Activated T-cell treated with anti-CD3 and anti-CD28 coated beads, Interleukin-2, amount 50 U/mL, for 24 hours (primary cell): ENCODE data around the gene STAC.

Experiments
- DNase-seq: peaks from one replicate; pipeline ENCODE4 v3.0.0-alpha.2; 2020
- H3K27ac Mint-ChIP-seq: 2 replicates; pipeline ENCODE4 v1.8.0; 2020; ENCODE audit warnings: mild to moderate bottlenecking, mixed read lengths
- H3K27me3 Mint-ChIP-seq: 2 replicates; pipeline ENCODE4 v1.8.0; 2020; ENCODE audit warnings: mixed read lengths
- H3K36me3 Mint-ChIP-seq: 2 replicates; pipeline ENCODE4 v1.8.0; 2020; ENCODE audit warnings: low read depth, mixed read lengths
- H3K4me1 Mint-ChIP-seq: 2 replicates; pipeline ENCODE4 v1.8.0; 2020; ENCODE audit warnings: low read depth, mixed read lengths
- H3K4me3 Mint-ChIP-seq: 2 replicates; pipeline ENCODE4 v1.8.0; 2020; ENCODE audit warnings: mild to moderate bottlenecking, moderate library complexity, mixed read lengths
- H3K9me3 Mint-ChIP-seq: 2 replicates; pipeline ENCODE4 v1.8.0; 2020; ENCODE audit warnings: mixed read lengths

STAC gene

DNA sequence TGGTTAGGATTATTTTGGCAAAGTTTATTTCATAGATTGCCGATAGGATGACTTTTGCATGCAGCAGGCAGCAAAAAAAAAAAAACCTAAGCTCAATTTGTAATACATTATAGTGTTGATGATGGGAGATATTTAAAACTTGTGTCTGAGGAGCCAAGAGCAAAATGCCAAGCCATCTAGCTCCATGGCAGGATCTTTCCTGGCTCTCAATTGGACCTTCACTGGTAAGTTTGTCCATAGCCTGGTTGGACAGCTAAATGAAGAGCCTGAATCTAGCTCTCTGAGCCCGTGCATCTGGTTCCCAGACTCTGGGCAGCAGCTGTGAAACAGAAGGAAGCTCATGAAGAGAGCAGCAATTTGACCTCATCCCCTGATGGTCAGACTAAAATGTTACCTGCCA lies 17.5 kb downstream of the STAC start:
- Mint-ChIP-seq H3K36me3 (no peaks in the 10 kb centered on the region), H3K4me1 (no peaks in the 10 kb centered on the region), H3K4me3 (no peak overlapping the region), H3K9me3 (no peaks in the 10 kb centered on the region), H3K27ac (no peak overlapping the region), H3K27me3 (no peaks in the 10 kb centered on the region)
- DNase-seq, result no peak

DNA sequence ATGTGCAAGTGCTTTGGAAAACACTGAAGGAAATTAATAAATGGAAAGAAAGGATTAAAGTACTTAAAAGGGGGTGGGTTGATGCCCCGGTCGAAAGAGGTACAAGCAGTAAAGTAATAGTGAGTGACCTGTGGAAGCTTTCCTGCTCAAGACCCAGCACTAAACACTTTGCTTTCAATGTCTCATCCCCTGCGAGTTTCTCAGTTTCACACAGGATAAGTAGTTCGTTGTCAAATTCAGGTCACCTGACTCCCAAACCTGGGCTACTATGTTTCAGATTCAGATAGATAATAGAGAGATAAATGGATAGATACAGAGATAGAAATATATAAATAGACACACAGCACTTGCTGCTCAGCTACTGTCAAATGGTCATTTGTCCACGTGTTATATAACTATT lies 19.6 kb downstream of the STAC start:
- no peaks in the 10 kb centered on the region for H3K4me1 Mint-ChIP-seq
- DNase-seq, result no peak
- no peak overlapping the region for H3K27ac Mint-ChIP-seq
- no peak overlapping the region for H3K4me3 Mint-ChIP-seq
- H3K9me3 Mint-ChIP-seq, result no peaks in the 10 kb centered on the region
- H3K27me3 Mint-ChIP-seq, result no peaks in the 10 kb centered on the region
- H3K36me3 Mint-ChIP-seq, result no peaks in the 10 kb centered on the region

DNA sequence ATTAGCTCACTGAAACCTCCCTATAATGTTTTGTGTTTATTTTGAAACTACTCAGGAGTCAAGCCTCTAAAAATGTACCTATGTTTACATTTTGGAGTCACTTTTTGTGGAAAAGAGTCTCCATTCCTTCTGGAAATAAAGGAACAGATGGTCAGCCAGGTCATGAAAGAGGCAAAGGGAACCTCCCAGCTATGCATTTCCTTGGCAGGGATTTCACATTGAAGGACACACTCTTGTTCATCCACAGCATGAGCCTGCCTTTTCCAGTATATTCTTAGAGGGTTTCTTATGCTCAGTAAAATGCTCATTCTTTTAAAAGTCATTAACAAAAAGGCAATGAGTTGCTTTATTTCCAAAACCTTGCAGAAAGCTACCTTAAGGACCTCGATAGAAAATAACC lies 20.8 kb downstream of the STAC start:
- no peaks in the 10 kb centered on the region for H3K36me3 Mint-ChIP-seq
- H3K9me3 Mint-ChIP-seq, result no peaks in the 10 kb centered on the region
- no peak for DNase-seq
- no peak overlapping the region for H3K4me3 Mint-ChIP-seq
- H3K27me3 Mint-ChIP-seq, result no peaks in the 10 kb centered on the region
- H3K27ac Mint-ChIP-seq, result no peak overlapping the region
- H3K4me1 Mint-ChIP-seq, result no peaks in the 10 kb centered on the region

DNA sequence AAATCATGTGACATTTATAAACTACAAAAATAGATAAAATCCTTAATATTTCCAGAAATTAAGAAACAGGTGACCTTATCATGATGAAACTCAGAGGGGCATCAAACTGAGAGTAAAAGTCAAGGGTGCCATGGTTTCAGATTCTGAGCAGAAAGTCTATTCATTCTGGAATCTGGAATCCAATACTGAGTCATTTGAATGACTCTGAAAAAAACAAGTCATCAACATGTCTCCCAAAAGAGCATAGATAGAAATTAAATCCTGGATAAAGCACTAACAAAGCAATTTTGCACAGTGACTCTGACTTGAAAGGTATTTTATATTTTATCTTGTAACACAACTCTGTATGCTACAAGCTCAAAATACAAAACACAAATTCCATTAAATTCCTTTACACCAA lies 23.4 kb downstream of the STAC start:
- Mint-ChIP-seq H3K27ac (no peak overlapping the region), H3K4me3 (no peak overlapping the region), H3K4me1 (no peaks in the 10 kb centered on the region), H3K36me3 (no peaks in the 10 kb centered on the region), H3K9me3 (no peaks in the 10 kb centered on the region), H3K27me3 (no peaks in the 10 kb centered on the region)
- no peak for DNase-seq

DNA sequence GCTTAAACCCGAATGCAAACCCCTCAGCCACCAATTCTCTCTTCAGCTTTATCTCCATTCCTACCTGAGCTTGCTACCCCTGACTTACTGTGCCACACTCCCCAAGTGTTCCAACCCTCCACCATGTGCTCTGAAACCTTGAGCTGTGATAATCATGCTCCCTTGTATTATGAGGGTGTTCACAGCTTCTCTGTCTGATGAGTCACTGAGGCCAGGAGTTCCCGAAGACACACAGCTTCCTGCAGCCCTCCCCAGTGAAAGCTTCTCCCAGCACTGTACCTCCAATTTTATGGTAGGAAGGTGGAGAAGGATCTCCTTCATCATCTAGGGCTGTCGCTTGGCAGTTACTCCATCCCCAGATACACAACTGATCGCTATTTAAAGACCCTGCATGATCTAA lies 24.9 kb downstream of the STAC start:
- Mint-ChIP-seq H3K27ac (no peak overlapping the region), H3K4me3 (no peak overlapping the region), H3K4me1 (no peaks in the 10 kb centered on the region), H3K9me3 (no peaks in the 10 kb centered on the region), H3K36me3 (no peaks in the 10 kb centered on the region), H3K27me3 (no peaks in the 10 kb centered on the region)
- no peak for DNase-seq

DNA sequence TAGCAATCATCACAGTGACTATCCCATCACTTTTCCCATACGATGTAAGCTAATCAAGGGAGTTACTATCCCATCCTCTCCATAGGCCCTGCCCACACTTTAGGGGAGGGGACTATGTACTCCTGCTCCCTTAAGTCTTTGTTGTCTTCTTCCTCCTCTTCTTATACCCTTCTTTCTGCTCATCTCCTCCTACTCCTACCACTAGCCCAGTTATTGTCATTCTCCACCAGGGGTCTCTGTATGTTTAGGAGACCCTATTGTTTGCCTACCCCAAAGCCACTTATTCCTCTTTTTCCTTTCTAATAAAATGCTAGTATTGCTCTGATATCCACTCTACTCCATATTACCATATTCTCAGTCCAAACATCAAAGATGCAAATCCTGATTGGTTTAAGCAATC lies 27.8 kb downstream of the STAC start:
- no peaks in the 10 kb centered on the region for H3K27me3 Mint-ChIP-seq
- DNase-seq, result no peak
- H3K36me3 Mint-ChIP-seq, result no peaks in the 10 kb centered on the region
- no peak overlapping the region for H3K27ac Mint-ChIP-seq
- H3K4me1 Mint-ChIP-seq, result no peaks in the 10 kb centered on the region
- no peak overlapping the region for H3K4me3 Mint-ChIP-seq
- H3K9me3 Mint-ChIP-seq, result no peaks in the 10 kb centered on the region

DNA sequence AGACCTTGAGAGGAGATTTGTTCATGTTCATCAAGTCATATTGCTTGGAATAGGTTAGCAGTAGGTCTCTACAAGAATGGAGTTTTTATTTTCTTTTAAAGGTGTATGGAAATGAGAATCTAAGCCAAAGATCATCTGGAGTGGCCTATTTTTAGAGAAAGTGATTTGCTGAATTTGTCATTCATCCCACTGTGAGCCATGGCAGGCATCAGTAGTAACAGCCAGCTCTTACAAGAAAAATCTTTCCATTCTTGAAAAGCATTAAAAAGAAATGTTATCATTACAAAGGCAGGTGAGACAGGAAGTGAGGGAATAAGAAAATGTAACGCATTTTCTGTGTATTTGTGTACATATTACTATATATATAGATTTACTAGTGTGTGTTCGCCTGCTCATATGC lies 29.6 kb downstream of the STAC start:
- H3K27ac Mint-ChIP-seq, result no peak overlapping the region
- H3K9me3 Mint-ChIP-seq, result no peaks in the 10 kb centered on the region
- no peaks in the 10 kb centered on the region for H3K36me3 Mint-ChIP-seq
- DNase-seq, result no peak
- no peaks in the 10 kb centered on the region for H3K4me1 Mint-ChIP-seq
- H3K4me3 Mint-ChIP-seq, result no peak overlapping the region
- H3K27me3 Mint-ChIP-seq, result no peaks in the 10 kb centered on the region

DNA sequence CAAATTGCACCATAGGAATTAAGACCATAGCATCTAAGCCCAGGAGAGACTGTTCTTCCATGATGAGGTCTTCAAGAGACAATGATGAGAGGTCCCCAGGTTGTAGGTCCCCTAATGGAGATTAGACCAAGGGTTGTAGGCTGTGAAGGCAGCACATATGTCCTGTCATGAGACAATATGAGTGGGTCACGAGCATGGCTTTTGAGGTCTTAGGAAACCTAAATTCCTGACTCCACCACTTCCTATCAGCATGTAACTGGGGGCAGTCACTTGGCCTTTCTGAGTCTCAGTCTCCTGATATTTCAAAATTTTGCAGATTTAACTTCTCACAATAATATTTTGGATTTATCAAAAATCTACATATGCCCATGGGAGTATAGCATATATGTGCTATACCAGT lies 31.3 kb downstream of the STAC start:
- DNase-seq, result no peak
- no peaks in the 10 kb centered on the region for H3K4me1 Mint-ChIP-seq
- no peak overlapping the region for H3K27ac Mint-ChIP-seq
- no peaks in the 10 kb centered on the region for H3K27me3 Mint-ChIP-seq
- no peaks in the 10 kb centered on the region for H3K36me3 Mint-ChIP-seq
- H3K4me3 Mint-ChIP-seq, result no peak overlapping the region
- peaks cover 2% of the 10 kb centered on the region for H3K9me3 Mint-ChIP-seq

DNA sequence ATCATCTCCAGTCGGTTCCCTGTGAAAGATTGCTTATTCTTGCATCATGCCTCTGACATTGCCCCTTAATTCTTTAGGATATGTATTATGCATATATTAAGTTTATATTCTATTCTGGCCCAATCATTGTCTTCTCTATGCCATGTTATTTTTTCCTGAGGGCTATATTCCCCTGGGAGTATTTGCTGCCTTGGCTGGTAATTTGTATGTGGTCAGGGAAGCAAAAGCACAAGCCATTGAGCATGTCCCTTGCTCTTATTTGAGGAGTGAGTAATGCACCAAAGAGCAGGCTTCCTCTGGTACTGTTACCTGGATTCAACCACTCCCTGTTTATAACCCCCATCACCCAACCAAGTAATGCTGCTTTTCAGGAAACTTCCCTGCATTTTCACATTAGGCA lies 36.3 kb downstream of the STAC start:
- Mint-ChIP-seq H3K27ac (no peak overlapping the region), H3K27me3 (no peaks in the 10 kb centered on the region), H3K36me3 (no peaks in the 10 kb centered on the region), H3K9me3 (peaks cover 2% of the 10 kb centered on the region), H3K4me3 (no peak overlapping the region), H3K4me1 (no peaks in the 10 kb centered on the region)
- DNase-seq, result no peak

DNA sequence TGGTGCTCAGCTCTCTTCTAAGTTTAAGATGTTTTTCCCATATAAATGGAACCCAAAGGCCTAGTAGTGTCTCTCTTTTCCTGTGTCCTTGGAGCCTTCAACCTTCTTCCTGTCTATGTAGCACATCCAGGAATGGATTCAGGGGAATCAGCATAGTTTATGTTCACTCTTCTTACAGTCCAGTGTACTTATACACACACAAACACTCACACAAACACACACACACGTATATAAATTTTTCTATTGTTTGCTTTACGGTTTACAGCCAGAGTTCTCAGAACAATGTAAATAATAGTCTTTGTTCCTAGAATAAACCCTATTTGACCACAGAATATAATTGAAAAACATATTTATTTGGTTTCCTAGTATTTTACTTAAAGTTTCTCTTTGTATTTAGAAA lies 36.9 kb downstream of the STAC start:
- no peaks in the 10 kb centered on the region for H3K27me3 Mint-ChIP-seq
- no peak overlapping the region for H3K4me3 Mint-ChIP-seq
- DNase-seq, result no peak
- no peaks in the 10 kb centered on the region for H3K4me1 Mint-ChIP-seq
- no peaks in the 10 kb centered on the region for H3K36me3 Mint-ChIP-seq
- H3K27ac Mint-ChIP-seq, result no peak overlapping the region
- peaks cover 2% of the 10 kb centered on the region for H3K9me3 Mint-ChIP-seq

DNA sequence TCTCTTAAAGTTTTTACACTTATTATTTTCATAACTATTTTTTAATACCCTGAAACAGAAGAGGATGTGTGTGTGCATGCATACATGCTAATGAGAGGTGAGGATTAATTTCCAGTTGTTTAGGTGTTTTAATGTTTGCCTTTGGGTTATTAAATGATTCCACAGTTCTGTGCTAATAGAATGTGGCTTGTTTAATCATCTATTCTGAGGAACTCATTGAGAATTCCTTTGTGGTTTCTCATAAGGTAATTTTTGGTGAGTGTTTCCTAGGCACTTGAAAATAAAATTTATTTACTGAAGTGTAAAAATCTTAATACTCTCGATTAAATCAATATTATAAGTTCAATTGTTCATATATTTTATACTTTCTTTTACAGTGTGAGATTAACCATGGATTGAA lies 38.0 kb downstream of the STAC start:
- H3K36me3 Mint-ChIP-seq, result no peaks in the 10 kb centered on the region
- no peak for DNase-seq
- no peaks in the 10 kb centered on the region for H3K27me3 Mint-ChIP-seq
- no peak overlapping the region for H3K4me3 Mint-ChIP-seq
- no peaks in the 10 kb centered on the region for H3K4me1 Mint-ChIP-seq
- H3K9me3 Mint-ChIP-seq, result peaks cover 2% of the 10 kb centered on the region
- no peak overlapping the region for H3K27ac Mint-ChIP-seq

DNA sequence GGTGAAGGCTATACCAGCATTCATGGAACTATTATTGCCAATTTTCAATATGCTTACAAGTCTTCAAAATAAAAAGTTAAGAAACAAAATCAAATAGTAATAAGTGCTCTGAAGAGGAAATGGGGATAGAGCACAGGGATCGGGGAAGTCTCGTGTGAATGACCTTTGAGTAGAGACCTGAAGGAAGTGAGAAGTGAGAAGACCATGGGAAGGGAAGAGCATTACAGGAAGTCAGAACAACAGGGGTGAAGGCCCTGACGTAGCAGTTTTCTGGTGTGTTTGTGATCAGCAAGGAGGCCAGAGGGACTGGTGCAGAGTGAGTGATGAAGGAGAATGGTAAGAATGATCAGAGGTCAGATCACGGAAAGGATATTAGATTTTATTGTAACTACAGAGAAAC lies 48.1 kb downstream of the STAC start:
- Mint-ChIP-seq H3K27me3 (no peaks in the 10 kb centered on the region), H3K4me1 (no peaks in the 10 kb centered on the region), H3K4me3 (no peak overlapping the region), H3K27ac (no peak overlapping the region), H3K9me3 (no peaks in the 10 kb centered on the region), H3K36me3 (no peaks in the 10 kb centered on the region)
- no peak for DNase-seq

DNA sequence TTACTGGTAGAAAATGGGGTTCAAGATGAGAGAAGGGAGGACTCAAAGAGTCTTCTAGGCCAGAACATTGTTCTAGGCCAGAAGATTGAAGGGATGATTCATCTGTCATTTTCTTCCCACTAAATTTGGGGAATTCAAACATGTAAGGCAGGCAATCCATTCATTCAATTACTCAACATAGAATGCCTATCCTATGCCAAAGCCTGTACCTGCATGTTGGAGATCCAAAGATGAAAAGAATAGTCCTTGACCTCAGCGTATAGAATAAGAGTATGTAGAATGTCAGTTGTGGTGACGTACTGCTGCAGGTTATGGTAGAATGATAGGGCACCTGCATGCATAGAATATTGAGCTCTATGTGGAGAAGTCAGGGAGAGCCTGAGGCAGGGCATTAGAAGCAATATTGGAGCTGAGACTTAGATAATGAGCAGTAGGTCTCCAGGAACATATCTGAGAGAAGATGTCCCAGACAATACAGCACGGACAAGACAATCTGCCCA lies 49.7 kb downstream of the STAC start:
- no peak overlapping the region for H3K4me3 Mint-ChIP-seq
- no peaks in the 10 kb centered on the region for H3K36me3 Mint-ChIP-seq
- no peaks in the 10 kb centered on the region for H3K9me3 Mint-ChIP-seq
- DNase-seq, result no peak
- no peaks in the 10 kb centered on the region for H3K27me3 Mint-ChIP-seq
- H3K27ac Mint-ChIP-seq, result no peak overlapping the region
- H3K4me1 Mint-ChIP-seq, result no peaks in the 10 kb centered on the region

DNA sequence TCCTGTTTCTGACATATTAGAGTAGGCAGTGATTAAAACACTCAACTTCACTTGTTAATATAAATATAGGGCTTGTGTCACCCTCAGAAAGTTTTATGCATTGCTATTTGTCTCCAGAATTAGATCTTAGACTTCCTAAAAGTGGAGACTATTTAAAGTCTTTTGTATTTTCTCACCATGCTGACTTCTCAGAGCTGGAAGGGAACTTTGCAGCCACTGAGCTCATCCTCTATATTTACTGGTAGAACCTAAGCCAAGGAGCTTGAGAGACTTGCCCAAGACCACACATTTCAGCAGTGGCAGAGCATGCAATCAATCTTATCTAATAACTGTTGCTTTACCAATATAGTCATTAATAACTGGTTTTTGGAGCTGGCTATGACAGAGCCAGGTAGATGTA lies 53.2 kb downstream of the STAC start:
- Mint-ChIP-seq H3K27me3 (no peaks in the 10 kb centered on the region), H3K9me3 (no peaks in the 10 kb centered on the region), H3K4me3 (no peak overlapping the region), H3K27ac (no peak overlapping the region), H3K36me3 (no peaks in the 10 kb centered on the region), H3K4me1 (no peaks in the 10 kb centered on the region)
- no peak for DNase-seq

DNA sequence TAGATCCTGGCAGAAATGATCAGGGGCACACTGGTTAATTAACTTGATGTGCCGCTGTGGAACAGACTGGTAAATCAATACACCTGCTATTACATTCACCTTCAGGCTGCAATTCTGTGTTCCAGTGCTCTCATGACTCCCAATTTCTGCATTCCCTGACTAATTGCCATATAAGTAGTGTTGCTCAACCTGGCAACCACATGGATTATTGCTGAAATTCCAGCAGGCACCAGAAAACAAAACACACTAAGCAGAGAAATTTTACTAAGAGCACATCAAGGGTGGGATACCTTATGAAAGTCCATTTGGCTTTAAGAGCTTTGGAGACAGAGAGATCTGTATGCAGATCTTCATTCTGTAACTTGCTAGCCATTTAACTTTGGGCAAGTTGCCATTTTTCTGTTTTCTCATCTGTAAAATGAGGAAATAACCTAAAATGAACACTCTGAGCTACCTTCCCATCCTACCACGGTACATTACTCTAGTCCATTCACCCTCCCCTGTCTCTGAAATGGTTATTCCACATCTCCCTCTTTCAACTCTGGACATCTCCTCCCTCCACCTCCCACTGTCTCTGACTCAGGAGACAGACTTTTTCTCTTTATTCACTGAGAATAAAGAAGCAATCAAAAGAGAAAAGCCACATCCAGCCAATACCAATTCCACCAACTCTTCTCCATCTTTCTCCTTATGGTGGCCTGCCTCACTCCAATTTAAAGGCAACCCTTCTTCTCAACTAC lies 54.6 kb downstream of the STAC start:
- no peak overlapping the region for H3K27ac Mint-ChIP-seq
- no peak for DNase-seq
- no peaks in the 10 kb centered on the region for H3K27me3 Mint-ChIP-seq
- H3K4me3 Mint-ChIP-seq, result no peak overlapping the region
- H3K4me1 Mint-ChIP-seq, result no peaks in the 10 kb centered on the region
- H3K36me3 Mint-ChIP-seq, result no peaks in the 10 kb centered on the region
- H3K9me3 Mint-ChIP-seq, result no peaks in the 10 kb centered on the region
